WTC11 (cell line): Measurements from ENCODE around the gene RYR1. TPM values are rescaled to one million over a fixed set of nuclear protein-coding genes. Genes with fewer than 3 reads are reported as not detected.

Experiments
- ATAC-seq: fragments of 200-7000 bp; cut with Tn5 transposase; 2 replicates; pipeline ENCODE4 v1.10.0; 2021; ENCODE audit warnings: mild to moderate bottlenecking, moderate library complexity
- CTCF ChIA-PET: fragments of 300-600 bp; sonication (Branson Sonifier 250); formaldehyde crosslinking; loops from one replicate; lab custom pipeline; 2021; ENCODE audit warnings: antibody characterized with exemption; lab: Charles Lee
- POLR2A ChIA-PET: fragments of 350-600 bp; sonication (Branson Sonifier 250); formaldehyde crosslinking; loops from one replicate; lab custom pipeline; 2021; ENCODE audit warnings: antibody characterized with exemption; lab: Charles Lee
- DNase-seq: peaks from one replicate; pipeline ENCODE4 v3.0.0; 2021; ENCODE audit warnings: low spot score
- H3K27ac Mint-ChIP-seq: 2 replicates; pipeline ENCODE4 v1.8.0; 2021; ENCODE audit warnings: mixed read lengths
- H3K27me3 Mint-ChIP-seq: 2 replicates; pipeline ENCODE4 v1.8.0; 2021; ENCODE audit warnings: low read depth, mild to moderate bottlenecking, moderate library complexity, mixed read lengths
- H3K36me3 Mint-ChIP-seq: 2 replicates; pipeline ENCODE4 v1.8.0; 2021; ENCODE audit warnings: mixed read lengths
- H3K4me1 Mint-ChIP-seq: 2 replicates; pipeline ENCODE4 v1.8.0; 2022; ENCODE audit warnings: mixed read lengths
- H3K4me3 Mint-ChIP-seq: 2 replicates; pipeline ENCODE4 v1.8.0; 2021; ENCODE audit warnings: mild to moderate bottlenecking, moderate library complexity, mixed read lengths
- H3K9me3 Mint-ChIP-seq: 2 replicates; pipeline ENCODE4 v1.8.0; 2021; ENCODE audit warnings: mixed read lengths
- AFF4 ChIP-seq: sonication (generic); formaldehyde crosslinking; IDR thresholded peaks from 2 replicates; pipeline ENCODE4 v1.8.1; 2023; ENCODE audit warnings: mild to moderate bottlenecking, missing genetic modification reagents, borderline replicate concordance
- AR ChIP-seq: fragments of 250-450 bp; sonication (Bioruptor Pico); IDR thresholded peaks from 2 replicates; pipeline ENCODE4 v1.9.0; 2021; ENCODE audit warnings: mild to moderate bottlenecking
- CTCF ChIP-seq: fragments of 200-600 bp; IDR thresholded peaks from 2 replicates; pipeline ENCODE4 v1.8.0; 2022; ENCODE audit warnings: antibody characterized with exemption
- ERG ChIP-seq: fragments of 250-450 bp; sonication (Bioruptor Pico); IDR thresholded peaks from 2 replicates; pipeline ENCODE4 v1.8.0; 2021; ENCODE audit warnings: mild to moderate bottlenecking
- FOXJ3 ChIP-seq: sonication (generic); formaldehyde crosslinking; IDR thresholded peaks from 2 replicates; pipeline ENCODE4 v1.9.0; 2021; ENCODE audit warnings: missing genetic modification reagents, mild to moderate bottlenecking, borderline replicate concordance
- IRF1 ChIP-seq: sonication (generic); formaldehyde crosslinking; IDR thresholded peaks from 2 replicates; pipeline ENCODE4 v1.8.0; 2023; ENCODE audit warnings: missing genetic modification reagents
- MAX ChIP-seq: sonication (generic); formaldehyde crosslinking; IDR thresholded peaks from 2 replicates; pipeline ENCODE4 v1.8.0; 2022; ENCODE audit warnings: mild to moderate bottlenecking, missing genetic modification reagents
- NFATC4 ChIP-seq: fragments of 250-450 bp; sonication (Bioruptor Pico); IDR thresholded peaks from 2 replicates; pipeline ENCODE4 v1.9.0; 2021; ENCODE audit warnings: mild to moderate bottlenecking
- NFE2L1 ChIP-seq: sonication (generic); formaldehyde crosslinking; IDR thresholded peaks from 2 replicates; pipeline ENCODE4 v1.8.1; 2023; ENCODE audit warnings: missing genetic modification reagents
- NFYB ChIP-seq: sonication (generic); formaldehyde crosslinking; conservative IDR thresholded peaks from 2 replicates; pipeline ENCODE4 v1.8.0; 2022; ENCODE audit warnings: low read depth, missing genetic modification reagents
- NR2C2 ChIP-seq: sonication (generic); formaldehyde crosslinking; IDR thresholded peaks from 2 replicates; pipeline ENCODE4 v1.8.0; 2022; ENCODE audit warnings: mild to moderate bottlenecking, missing genetic modification reagents
- PREB ChIP-seq: sonication (generic); formaldehyde crosslinking; IDR thresholded peaks from 2 replicates; pipeline ENCODE4 v1.8.1; 2022; ENCODE audit warnings: mild to moderate bottlenecking, missing genetic modification reagents, moderate library complexity, borderline replicate concordance
- SOX15 ChIP-seq: fragments of 250-450 bp; sonication (Bioruptor Pico); IDR thresholded peaks from 2 replicates; pipeline ENCODE4 v1.9.0; 2021; ENCODE audit warnings: mild to moderate bottlenecking
- USF2 ChIP-seq: sonication (generic); formaldehyde crosslinking; IDR thresholded peaks from 2 replicates; pipeline ENCODE4 v1.8.1; 2023; ENCODE audit warnings: mild to moderate bottlenecking, missing genetic modification reagents, moderate library complexity
- ZNF121 ChIP-seq: sonication (generic); formaldehyde crosslinking; IDR thresholded peaks from 2 replicates; pipeline ENCODE4 v1.8.0; 2023; ENCODE audit warnings: missing genetic modification reagents
- ZNF138 ChIP-seq: sonication (generic); formaldehyde crosslinking; conservative IDR thresholded peaks from 2 replicates; pipeline ENCODE4 v1.8.1; 2022; ENCODE audit warnings: mild to moderate bottlenecking, moderate library complexity, missing genetic modification reagents
- ZNF219 ChIP-seq: sonication (generic); formaldehyde crosslinking; IDR thresholded peaks from 2 replicates; pipeline ENCODE4 v1.8.0; 2023; ENCODE audit warnings: missing genetic modification reagents, mild to moderate bottlenecking, borderline replicate concordance
- ZNF263 ChIP-seq: sonication (generic); formaldehyde crosslinking; IDR thresholded peaks from 2 replicates; pipeline ENCODE4 v1.8.1; 2022; ENCODE audit warnings: low read depth, mild to moderate bottlenecking, moderate library complexity, missing genetic modification reagents
- ZNF396 ChIP-seq: fragments of 250-450 bp; sonication (Bioruptor Pico); IDR thresholded peaks from 2 replicates; pipeline ENCODE4 v1.8.0; 2021; ENCODE audit warnings: mild to moderate bottlenecking, moderate library complexity, borderline replicate concordance
- ZNF671 ChIP-seq: fragments of 250-450 bp; sonication (Bioruptor Pico); IDR thresholded peaks from 2 replicates; pipeline ENCODE4 v1.8.0; 2021; ENCODE audit warnings: mild to moderate bottlenecking
- total RNA-seq: library from RNA; stranded (reverse); gene quantifications from 3 replicates; pipeline ENCODE4 v1.2.3, GENCODE V29; 2021

Gene RYR1
- total RNA-seq, 1 experiment from 2014 or later = 24.2 TPM

GRCh38 chr19:38405276-38405675, 28.2 kb upstream of the RYR1 start:
- H3K36me3 Mint-ChIP-seq = no peaks in the 10 kb centered on the region
- H3K9me3 Mint-ChIP-seq = no peaks in the 10 kb centered on the region
- H3K4me1 Mint-ChIP-seq = no peaks in the 10 kb centered on the region
- DNase-seq (no peak), ATAC-seq (no peak)
- CTCF ChIA-PET = interaction anchor here (1.2 to 3.0 kb wide), 3 partner anchors 20 to 31 kb away, joined by 3 to 49 read pairs (median 3); partner anchors contain the start of genes PSMD8 and RASGRP4
- POLR2A ChIA-PET = no interaction called here
- peaks cover 37% of the 10 kb centered on the region for H3K27me3 Mint-ChIP-seq
- no peak overlapping the region for H3K27ac Mint-ChIP-seq
- TF ChIP-seq ZNF138 (CRISPR knock-in tag) = no peak
- no peak for TF ChIP-seq CTCF
- no peak for TF ChIP-seq NFE2L1 (CRISPR knock-in tag)
- TF ChIP-seq ZNF263 = no peak
- TF ChIP-seq ZNF671 = no peak
- TF ChIP-seq ZNF121 (CRISPR knock-in tag) = no peak
- TF ChIP-seq PREB (CRISPR knock-in tag) = no peak
- TF ChIP-seq ERG = no peak
- no peak for TF ChIP-seq FOXJ3 (CRISPR knock-in tag)
- TF ChIP-seq ZNF219 (CRISPR knock-in tag) = no peak
- TF ChIP-seq NFATC4 (CRISPR knock-in tag) = no peak
- TF ChIP-seq SOX15 (CRISPR knock-in tag) = no peak
- TF ChIP-seq AFF4 (CRISPR knock-in tag) = no peak
- TF ChIP-seq NFYB (CRISPR knock-in tag) = no peak
- no peak for TF ChIP-seq ZNF396
- no peak for TF ChIP-seq IRF1
- TF ChIP-seq MAX = no peak
- TF ChIP-seq NR2C2 (CRISPR knock-in tag) = no peak
- no peak for TF ChIP-seq USF2 (CRISPR knock-in tag)
- no peak for TF ChIP-seq AR (CRISPR knock-in tag)
- H3K4me3 Mint-ChIP-seq = peak overlapping the region; percentile 24; the same call in 1 of the 2 replicates
